NT2/D1 (cell line): ENCODE measurements around the gene UBE2O.
A peak's percentile ranks its signal among the peaks of the same experiment; 100 is the strongest.

Experiments used
- YY1 ChIP-seq: IDR thresholded peaks from 2 replicates; pipeline ENCODE4 v1.6.1; 2011; ENCODE audit not compliant: insufficient read length, insufficient read depth
- ZNF274 ChIP-seq: IDR thresholded peaks from 2 replicates; pipeline ENCODE4 v1.6.1; 2011; ENCODE audit warnings: mild to moderate bottlenecking, low read depth, low read length

GRCh38 chr17:76452660-76453430 lies at the start of gene UBE2O:
- no peak for TF ChIP-seq ZNF274
- TF ChIP-seq YY1, result peak; percentile 25
